ENCODE data around the gene EPB41L2.
"Not testable (repeated sequence)": the region's sequence is repeated elsewhere in the genome, so short reads cannot be mapped to it uniquely, and the experiment has no call there.

EPB41L2 gene

DNA sequence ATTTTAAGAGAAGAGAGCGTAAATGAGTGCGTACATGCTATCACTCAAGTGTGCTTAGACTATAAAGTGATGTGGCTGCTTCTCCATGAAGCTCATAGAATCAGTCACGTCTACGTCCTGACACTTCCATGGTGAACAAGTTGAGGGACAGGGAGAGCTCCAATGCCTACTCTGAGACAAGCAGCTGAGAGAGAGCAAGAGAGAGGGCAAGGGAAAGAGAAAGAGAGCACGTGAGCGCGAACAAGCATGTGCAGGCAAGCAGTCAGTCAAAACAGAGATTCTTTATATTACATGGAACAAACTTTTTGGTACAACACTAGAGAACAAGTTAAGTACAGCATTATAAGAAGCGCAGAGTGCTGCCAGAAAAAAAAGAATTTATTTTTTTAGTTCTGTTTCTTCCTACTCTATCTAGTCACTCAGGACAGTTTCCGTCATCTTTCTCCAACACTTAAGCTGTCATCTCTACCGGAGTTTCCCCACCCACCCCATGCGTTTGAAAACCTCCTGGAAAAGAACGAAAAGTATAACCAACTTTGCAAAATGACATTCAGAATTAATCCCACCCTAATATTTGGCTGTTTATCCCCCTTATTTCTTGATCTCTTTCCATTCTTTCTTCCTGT is 61.8 kb downstream of the EPB41L2 start:
- no peak for DNase-seq

DNA sequence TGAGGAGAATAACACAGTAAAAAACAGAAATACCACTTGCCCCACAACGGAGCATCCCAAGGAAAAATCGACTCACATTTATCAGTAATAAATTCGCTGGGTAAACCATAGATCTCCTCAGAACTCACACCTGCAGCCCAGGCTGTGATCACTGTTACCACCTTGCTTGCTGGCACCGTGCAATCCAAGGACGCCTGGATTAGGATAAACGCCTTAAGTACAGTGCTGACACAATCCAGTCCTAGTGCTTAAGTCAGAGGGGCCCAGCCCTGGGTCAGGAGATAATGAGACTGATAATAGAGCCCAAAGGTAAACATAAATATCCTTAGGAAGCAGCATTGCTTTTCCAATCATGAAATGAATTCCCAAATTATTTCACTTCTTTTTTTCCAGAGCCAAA is 62.5 kb downstream of the EPB41L2 start:
- DNase-seq, result no peak

DNA sequence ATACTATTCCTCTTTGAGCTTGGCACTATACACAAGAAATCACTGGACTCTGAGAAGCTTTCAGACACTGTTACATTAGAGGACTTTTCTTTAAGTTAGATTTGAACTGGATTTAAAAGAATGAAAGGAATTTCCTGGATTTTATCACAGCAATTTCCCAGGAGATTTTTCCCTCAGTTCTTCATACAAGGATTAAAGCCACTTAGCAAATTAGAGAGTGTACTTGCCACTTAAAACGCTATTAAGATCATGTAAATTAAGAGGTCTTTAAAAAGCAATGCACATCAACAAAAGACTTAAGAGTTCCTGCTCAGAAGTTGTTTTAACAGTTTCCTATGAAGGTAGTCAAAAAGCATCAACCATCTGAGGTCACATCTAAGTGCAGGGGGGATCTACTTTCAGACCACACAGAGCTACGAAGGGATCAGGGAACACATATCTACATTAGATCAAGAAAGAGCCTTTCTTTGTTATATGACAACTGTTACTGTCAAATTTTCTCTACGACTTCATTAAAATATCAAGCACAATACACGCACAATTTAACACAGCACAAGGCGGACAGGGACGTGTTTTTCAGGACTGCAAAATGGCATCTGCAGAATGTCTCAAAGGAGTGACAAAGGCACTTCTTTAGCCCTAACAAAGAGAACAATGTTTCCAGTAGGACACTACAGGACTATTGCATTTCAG is 65.8 kb downstream of the EPB41L2 start:
- no peak for DNase-seq

DNA sequence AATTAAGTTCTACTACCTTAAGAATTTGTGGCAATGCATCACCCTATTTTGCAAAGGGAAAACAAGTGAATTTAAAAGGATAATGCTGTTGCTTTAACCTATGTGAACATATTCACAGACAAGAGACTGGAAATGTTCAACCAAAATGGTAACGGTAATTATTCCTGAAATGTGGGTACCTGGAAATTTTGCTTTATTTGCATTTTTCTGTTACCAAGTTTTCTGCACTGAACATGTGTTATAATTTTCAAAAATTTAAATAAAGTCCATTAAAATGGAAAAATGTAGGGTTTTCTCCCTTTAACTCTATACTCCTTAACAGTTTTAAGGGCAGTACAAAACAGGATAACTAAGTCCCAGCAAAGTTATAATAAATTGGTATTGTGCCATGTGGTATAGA is 66.4 kb downstream of the EPB41L2 start:
- no peak for DNase-seq

DNA sequence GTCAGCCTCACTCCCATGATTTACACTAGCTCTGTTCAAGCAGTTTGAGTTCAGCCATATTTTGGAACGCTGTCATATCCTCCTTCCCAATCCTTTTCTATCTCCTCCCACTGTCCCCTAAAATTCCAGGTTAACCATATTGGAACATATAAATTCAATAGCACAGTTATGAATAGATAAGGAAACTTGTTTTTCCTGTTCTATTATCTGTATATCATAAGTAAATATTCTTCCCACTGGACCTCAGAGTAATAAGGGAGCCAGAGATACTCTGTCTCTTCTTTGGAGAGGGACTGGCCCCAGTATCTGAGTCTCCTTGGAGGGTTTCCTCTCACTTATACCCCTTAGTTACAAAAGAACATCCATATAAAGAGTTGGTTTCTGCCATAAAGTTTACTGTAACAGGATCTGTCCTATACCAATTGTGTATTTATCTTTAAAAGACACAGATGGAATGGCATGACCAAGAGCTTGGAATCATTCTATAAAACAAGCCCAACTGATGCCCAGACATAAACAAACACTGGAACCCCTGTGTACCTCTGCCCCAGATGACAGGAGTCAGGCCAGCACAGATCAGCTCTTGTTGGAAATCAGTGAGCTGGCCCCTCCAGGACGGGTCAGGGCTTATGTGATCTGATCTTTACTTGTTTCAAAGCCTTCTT is 67.1 kb downstream of the EPB41L2 start:
- no peak for DNase-seq

DNA sequence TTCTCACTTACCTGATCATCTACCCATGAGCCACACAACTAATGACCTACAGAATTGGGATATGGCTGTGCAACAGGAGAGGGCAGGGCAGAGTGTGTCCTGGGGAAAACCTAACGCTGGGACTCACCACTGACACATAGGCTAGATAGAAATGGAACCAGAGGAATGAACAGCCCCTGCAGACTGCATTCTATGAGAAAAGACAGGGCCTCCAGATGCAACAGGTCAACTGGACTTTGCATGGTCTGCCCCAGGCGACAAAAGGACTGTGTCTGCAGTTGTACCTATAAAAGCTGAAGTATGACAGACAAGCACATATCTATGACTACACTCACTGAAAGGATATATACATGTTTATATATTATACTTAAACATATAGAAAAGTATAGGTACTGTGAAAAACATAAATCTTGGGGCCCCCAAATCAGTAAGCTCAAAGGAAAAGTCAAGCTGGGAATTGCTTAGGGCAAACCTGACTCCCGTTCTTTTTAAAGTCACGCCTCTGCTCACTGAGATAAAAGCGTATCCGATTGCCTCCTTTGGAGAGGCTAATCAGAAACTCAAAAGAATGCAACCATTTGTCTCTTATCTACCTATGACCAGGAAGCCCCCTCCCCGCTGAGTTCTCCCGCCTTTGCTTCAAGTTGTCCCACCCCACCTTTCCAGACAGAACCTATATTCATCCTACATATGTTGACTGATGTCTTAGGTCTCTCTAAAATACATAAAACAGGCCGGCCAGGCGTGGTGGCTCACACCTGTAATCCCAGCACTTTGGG is 68.5 kb downstream of the EPB41L2 start:
- DNase-seq, result no peak

DNA sequence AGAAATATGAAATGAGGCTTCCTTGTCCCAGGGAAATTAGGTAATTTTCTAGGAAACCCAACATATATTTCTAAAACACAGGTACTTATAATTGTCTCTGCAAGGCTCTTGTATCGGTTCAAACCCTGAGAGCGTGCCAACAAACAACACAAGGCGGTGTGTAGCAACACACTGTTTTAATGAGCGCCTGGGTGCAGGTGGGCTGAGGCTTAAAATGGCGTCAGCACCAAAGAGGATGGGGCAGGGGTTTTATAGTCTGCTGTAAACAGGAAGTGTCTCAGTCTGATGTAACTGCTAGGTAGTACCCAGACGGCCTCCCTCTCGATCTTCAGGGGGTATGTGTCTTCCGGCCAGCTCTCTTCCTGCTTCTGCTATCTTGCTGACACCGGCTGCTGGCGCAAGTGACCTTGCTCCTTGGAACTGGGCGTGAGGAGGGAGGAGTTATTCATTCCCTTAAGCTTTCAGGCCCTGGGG is 69.7 kb downstream of the EPB41L2 start:
- no peak for DNase-seq

DNA sequence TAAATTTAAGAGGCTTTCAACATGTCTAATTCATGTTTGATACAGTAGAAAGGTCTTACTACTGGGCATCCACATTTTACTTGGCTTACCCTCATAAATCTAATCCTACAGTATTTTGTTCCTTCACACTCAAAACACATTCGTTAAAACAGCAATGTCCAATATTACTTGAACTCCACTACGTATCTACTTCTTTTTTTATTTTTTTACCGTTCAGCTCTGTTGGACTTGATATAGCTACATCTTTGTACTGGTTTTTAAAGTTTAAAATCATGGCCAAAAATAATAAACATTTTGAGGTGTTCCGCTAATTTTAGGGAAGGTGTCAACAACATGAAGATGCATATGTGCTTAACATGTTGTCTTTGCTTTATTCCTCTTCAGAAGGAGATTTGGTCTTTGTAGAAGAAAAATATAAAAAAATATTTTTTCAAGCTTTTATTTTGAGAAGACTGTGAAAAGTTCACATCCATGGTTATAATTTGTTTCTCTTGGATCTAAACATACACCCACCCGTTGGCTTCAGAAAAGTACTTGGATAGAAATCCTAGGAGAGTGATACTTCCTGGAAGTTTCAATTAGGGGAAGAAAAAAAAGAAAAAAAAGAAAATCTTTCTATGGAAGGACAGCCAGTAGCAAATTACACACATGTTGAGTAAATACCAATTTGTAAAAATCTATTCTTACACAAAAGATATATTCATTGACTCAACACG is 71.5 kb downstream of the EPB41L2 start:
- DNase-seq, result no peak

DNA sequence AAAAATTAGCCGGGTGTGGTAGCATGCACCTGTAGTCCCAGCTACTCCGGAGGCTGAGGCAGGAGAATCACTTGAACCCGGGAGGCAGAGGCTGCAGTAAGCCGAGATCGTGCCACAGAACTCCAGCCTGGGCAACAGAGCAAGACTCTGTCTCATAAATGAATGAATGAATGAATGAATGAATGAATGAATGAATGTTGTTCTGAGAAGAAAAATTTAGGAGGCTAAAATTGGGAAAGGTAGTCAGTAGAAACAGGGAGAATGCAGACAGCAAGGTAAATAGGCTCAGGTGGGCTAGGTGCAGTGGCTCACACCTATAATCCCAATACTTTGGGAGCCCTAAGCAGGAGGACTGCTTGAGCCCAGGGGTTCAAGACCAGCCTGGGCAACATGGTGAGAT is 75.5 kb downstream of the EPB41L2 start:
- DNase-seq, result not testable (repeated sequence)

DNA sequence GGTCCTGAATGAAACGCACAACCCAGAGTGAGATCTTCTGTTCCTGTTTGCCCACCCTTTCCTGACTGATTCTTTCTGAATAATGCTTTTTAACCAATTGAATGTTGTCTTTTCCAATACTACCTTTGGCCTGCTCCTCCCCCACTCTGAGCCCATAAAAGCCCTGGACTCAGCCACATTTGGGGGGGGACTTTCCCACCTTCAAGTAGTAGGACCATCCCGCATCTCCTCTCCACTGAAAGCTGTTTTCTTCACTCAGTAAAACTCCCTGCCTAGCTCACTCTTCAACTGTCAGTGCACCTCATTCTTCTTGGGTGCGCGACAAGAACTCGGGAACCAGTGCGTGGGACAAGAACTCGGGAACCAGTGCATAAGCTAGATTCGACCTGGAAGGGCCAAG is 77.9 kb downstream of the EPB41L2 start:
- no peak for DNase-seq

DNA sequence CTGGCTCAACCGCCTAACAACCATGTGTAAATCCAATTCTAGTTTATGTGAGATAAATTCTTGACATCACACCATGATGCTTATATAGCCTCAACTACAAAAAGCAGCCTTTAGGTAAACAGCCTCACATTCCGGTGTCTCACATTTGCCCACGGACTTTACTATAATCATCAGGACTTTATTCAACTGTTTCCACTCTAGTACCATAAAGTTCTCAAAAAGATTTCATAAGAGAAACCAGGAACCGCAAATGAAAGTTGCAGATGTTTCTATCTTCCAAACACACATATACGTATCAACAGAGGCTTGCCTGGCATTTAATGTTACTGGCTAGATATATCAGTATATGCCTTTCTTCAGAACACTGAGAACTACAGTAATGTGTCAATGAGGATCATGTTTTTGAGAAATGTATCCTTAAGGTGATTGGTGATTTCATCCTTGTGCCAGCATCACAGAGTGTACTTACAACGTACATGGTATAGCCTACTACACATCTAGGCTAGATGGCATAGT is 80.0 kb downstream of the EPB41L2 start:
- DNase-seq, result no peak

DNA sequence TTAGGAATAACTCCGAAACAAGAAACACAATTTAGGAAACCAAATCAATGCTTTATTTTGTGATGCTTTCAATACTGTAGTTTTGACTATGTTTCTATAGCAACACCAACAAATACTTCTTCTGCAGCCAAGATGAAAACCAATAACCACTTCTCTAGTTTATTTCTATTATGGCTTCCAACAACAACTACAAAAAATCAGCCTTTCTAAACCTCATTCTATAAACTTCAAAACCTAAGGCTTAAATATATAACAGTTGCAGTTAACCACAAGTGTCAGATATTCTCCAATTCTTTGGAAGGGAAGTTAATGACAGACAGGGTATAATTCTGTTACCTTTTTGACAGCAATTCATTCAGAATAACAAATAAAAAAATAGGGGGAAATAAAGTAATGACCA is 80.9 kb downstream of the EPB41L2 start:
- no peak for DNase-seq

DNA sequence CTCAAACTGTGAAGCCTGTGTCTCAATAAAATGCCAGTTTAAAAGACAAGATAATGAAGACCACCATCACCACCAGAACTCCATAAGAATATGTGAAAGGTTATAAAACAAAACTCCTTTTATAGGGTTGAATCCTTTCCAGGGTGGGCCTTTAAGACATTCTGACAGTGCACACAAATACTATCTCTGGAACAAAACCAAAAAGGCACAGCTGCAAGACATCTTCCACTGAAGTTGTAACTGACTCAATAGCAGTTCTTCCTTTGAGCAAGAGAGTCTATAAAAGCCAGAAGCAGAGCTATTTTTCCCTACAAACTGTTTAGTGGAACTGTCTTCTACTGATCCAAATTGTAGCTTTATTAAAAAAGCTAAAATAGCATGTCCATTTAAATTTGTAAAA is 81.6 kb downstream of the EPB41L2 start:
- DNase-seq, result no peak

DNA sequence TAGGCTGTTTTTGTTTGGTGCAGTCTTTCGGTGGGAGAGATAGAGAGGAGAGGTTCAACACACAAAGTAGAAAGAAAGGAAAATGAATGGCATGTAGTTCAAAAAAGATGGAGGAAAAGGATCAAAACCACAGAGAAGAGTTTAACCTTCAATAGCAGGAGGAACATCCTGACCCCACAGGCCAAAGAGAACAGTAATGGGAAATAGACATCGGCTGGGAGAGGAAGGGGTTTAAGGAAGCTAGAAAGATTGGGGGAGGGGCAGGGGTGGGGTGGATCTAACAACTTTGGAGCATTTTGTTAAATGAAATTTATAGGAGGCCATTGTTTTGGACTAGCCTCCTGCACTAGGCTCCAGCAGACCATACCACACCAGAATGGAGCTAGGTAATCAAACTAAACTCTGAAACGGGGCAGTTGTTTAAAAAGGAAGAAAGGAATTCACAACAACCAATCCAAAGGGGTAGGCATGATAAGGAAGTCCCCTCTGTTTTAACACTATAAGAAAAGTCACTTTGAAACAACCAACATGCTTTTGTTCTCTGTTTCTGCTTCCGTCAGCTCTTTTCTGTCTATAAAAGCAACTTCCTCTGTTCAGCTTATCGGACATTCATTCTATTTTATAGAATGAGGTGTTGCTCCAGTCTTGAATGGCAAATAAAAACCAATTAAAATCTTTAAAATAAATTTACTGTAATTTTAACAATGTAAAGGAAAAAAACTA is 82.6 kb downstream of the EPB41L2 start:
- no peak for DNase-seq

DNA sequence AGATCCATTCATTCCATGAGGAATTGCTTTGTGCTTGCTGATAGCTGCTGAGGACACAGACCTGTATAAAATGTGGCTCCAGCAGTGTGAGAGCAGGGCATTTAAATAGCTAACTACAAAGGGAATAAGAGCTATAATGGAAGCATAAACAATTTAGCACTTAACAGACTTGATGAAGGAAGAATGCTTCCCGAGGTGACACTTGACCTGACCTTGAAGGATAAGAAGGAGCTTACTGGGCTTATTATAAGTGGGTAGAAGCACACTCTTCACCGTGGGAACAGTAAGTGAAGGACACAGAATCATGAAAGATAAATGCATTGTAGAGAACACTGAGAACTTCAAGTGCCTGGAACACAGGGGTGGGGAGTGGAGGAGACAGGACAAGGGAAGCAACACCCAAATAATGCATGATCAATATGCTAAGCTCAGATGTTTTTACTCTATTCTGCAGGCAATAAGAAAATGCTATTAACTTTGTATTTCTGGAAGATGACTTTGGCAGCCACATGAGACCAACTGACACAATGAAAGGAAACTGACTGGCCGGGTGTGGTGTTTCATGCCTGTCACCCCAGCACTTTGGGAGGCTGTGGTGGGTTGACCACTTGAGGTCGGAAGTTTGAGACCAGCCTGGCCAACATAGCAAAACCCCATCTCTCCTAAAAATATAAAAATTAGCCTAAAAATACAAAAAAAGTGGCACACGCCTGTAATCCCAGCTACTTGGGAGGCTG is 84.2 kb downstream of the EPB41L2 start:
- DNase-seq, result no peak

DNA sequence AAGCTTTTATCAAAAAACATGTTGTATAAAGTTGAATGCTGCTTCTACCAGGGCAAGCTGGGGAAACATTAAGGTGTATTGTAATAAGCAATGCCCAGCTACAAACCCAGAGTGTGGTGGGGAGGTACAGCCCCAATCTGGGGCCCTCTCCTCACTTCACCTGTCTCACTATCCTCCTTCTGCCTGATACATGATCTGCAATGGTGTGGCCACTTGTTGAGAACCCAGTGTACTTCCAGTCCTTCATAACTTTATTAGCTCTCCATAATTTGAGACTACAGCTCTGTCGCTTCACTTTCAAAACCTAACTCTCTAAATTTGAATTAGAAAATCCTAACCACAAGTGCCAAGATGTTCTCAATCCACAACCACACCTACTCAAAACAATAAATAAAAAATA is 84.9 kb downstream of the EPB41L2 start:
- no peak for DNase-seq

DNA sequence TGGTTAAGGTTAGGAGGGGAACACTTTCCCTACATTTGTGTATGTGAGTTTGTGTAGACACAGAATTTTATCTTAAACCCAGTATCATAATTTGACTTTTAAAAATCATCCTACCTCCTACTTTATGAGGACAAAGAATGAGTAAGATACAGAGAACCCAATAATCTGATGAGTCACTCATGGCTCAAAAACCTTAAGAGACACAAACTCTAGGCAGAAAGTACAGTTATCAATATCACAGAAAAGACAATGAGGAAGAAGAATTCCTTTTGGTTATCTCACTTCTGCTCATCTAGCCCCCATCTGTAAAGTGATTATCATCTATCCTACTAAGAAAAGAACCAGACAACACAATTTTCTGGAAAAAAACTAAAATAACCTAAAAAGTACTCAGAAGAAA is 87.7 kb downstream of the EPB41L2 start:
- DNase-seq, result no peak

DNA sequence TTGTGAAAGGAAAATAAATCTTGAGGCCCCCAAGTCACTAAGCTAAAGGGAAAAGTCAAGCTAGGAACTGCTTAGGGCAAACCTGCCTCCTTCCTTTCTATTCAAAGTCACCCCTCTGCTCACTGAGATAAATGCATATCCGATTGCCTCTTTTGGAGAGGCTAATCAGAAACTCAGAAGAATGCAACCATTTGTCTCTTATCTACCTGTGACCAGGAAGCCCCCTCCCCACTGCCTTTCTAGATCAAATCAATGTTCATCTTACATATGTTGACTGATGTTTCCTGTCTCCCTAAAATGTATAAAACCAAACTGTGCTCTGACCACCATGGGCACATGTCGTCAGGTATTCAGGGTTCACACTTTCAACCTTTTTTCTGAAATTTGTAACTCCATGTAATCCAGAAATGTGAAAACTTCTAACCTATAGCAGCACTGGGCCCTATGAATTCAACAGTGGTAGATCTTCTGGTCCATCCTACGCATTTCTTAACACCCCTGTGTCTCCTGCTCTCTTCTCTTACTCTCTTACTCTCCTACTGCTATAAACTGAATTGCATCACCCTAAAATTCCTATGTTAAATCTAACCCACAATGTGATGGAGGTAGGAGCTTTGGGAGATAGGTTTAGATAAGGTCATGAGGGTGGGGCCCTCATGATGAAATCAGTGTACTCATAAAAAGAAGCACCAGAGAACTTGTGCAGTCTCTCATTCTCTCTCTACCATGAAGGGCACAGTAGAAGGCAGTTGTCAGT is 89.3 kb downstream of the EPB41L2 start:
- DNase-seq, result no peak

DNA sequence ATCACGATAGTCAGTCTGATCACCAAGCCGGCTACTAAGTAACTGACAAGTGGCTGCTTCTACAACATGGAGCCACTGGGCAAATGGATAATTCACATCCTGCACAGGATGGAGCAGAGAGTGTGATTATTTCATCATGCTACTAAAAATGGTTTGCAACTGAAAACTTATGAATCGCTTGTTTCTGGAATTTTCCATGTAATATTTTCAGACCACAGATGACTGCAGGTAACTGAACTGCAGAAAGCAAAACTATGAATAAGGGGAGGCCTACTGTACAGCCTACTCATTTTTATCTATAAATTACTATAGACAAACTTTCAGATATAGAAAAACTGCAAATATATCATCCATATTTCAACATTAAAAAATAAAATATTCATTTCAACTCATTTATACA is 91.5 kb downstream of the EPB41L2 start:
- no peak for DNase-seq

DNA sequence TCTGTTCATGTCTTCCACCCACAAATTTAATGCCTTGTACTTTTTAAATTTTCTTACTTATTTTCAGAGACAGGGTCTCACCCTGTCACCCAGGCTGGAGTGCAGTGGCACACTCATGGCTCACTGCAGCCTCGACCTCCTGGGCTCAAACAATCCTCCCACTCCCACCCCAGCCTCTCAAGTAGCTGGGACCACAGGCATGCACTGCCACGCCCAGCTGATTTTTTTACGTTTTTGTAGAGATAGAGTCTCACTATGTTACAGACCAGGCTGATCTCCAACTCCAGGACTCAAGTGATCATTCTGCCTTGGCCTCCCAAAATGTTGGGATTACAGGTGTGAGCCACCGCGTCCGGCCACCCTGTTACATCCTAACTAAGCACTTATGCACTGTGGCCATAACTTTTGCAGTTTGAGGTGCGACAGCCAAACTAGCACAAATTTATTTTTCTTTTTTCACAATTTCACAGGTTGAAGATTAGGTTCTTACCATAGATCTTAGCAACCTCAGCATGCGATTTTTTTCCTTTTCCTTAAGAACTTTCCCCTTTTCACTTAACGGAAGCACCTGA is 92.1 kb downstream of the EPB41L2 start:
- DNase-seq, result no peak
